SU-DHL-6 (cell line): ENCODE data around the gene MAP3K7.

Experiments
- CTCF ChIP-seq: fragments of 200-600 bp; sonication (generic); IDR thresholded peaks from one replicate; pipeline ENCODE4 v1.5.1; 2017; ENCODE audit warnings: antibody characterized with exemption, mild to moderate bottlenecking, low read length, moderate library complexity; ENCODE audit not compliant: insufficient read depth, poor library complexity, severe bottlenecking
- EZH2phosphoT487 ChIP-seq: fragments of 200-600 bp; sonication (generic), shearing (Covaris generic); conservative IDR thresholded peaks from 2 replicates; pipeline ENCODE4 v1.6.1; 2018; ENCODE audit warnings: mild to moderate bottlenecking, antibody characterized with exemption, low read length, moderate library complexity, mixed read lengths

- TF ChIP-seq CTCF (no peak), EZH2phosphoT487 (no peak)
These were observed 23.5 kb upstream of the MAP3K7 start for GRCh38 chr6:90610301-90610750.
